Keratinocyte (primary cell): Measurements from ENCODE around the gene CCNY.

Source experiments
- EZH2 ChIP-seq: IDR thresholded peaks from one replicate; pipeline ENCODE4 v1.6.1; 2012; ENCODE audit warnings: inconsistent platforms, mild to moderate bottlenecking, low read length, moderate library complexity
- TF ChIP-seq, protein P1 (sequence below), 3 experiments: IDR thresholded peaks in 1 of 3; conservative IDR thresholded peaks in 1 of 3; optimal IDR thresholded peaks in 1 of 3; 2 replicates in 2 of 3; 3 replicates in 1 of 3; pipeline versions ENCODE3 to v1.5.1; 2011; ENCODE audit warnings: low read length in 3 of 3, mild to moderate bottlenecking in 3 of 3, moderate library complexity in 2 of 3, control low read depth in 1 of 3, inconsistent platforms in 1 of 3; ENCODE audit not compliant: insufficient read depth in 2 of 3; ENCODE audit errors: extremely low read depth in 1 of 3

- TF ChIP-seq, protein P1, sequence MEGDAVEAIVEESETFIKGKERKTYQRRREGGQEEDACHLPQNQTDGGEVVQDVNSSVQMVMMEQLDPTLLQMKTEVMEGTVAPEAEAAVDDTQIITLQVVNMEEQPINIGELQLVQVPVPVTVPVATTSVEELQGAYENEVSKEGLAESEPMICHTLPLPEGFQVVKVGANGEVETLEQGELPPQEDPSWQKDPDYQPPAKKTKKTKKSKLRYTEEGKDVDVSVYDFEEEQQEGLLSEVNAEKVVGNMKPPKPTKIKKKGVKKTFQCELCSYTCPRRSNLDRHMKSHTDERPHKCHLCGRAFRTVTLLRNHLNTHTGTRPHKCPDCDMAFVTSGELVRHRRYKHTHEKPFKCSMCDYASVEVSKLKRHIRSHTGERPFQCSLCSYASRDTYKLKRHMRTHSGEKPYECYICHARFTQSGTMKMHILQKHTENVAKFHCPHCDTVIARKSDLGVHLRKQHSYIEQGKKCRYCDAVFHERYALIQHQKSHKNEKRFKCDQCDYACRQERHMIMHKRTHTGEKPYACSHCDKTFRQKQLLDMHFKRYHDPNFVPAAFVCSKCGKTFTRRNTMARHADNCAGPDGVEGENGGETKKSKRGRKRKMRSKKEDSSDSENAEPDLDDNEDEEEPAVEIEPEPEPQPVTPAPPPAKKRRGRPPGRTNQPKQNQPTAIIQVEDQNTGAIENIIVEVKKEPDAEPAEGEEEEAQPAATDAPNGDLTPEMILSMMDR (optimal IDR thresholded peaks at IDR 0.05 in 1 of 3, IDR thresholded peaks at IDR 0.05 in 1 of 3, conservative IDR thresholded peaks at IDR 0.05 in 1 of 3; ENCODE audit: extremely low read depth in 1 of 3, insufficient read depth in 2 of 3, low read length in 3 of 3): no peak
- TF ChIP-seq EZH2: no peak
Observed at GRCh38 chr10:35577926-35578617, 241.8 kb downstream of the CCNY start.
